ENCODE measurements around the gene COL27A1. TPM values are rescaled to one million over a fixed set of nuclear protein-coding genes. Genes with fewer than 3 reads are reported as not detected.
"Not testable (repeated sequence)": the region's sequence is repeated elsewhere in the genome, so short reads cannot be mapped to it uniquely, and the experiment has no call there.

Gene COL27A1
- total and polyA plus RNA-seq, 9 of the 15 experiments (the other 6 are each of a cell fraction or from before 2014, with no cell fraction given): 0.07 TPM; not detected in 8

DNA sequence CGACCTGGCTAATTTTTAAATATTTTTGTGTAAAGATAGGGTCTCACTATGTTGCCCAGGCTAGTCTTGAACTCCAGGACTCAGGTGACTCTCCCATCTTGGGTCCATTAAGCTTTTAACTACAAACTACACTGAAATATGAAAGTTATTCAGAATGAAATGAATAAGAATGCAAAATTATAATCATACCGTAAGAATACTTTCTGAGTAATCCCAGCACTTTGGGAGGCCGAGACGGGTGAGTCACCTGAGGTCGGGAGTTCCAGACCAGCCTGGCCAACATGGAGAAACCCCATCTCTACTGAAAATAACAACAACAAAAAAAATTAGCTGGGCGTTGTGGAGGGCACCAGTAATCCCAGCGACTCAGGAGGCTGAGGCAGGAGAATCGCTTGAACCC lies 166.4 kb downstream of the COL27A1 start:
- Histone ChIP-seq H3K27me3 (ENCODE audit: control insufficient read depth in 2 of 2, insufficient read depth in 2 of 2, low read length in 2 of 2) (peaks cover 11 to 35% of the 10 kb centered on the region in 2 experiments; a peak in 4 of 5 replicates), H3K4me1 (replicated peaks in 1 of 2; ENCODE audit: control insufficient read depth in 2 of 2, insufficient read depth in 2 of 2, low read length in 2 of 2) (no peaks in the 10 kb centered on the region; a peak in 1 of 5 replicates), H3K9me3 (replicated peaks; ENCODE audit: control insufficient read depth, insufficient read depth, low read depth, low read length) (no peaks in the 10 kb centered on the region), H3K27ac (ENCODE audit: extremely low read depth, low read depth, low read length) (no peak overlapping the region), H2AFZ (ENCODE audit: low read depth, low read length) (no peak overlapping the region), H3K79me2 (ENCODE audit: control insufficient read depth, insufficient read depth, low read length) (no peaks in the 10 kb centered on the region), H3K4me2 (ENCODE audit: insufficient read depth, low read length) (no peak overlapping the region), H3K4me3 (no peak overlapping the region), H3K9me1 (ENCODE audit: control insufficient read depth, insufficient read depth, low read length) (no peaks in the 10 kb centered on the region), H4K20me1 (replicated peaks; ENCODE audit: control insufficient read depth, insufficient read depth, low read length) (no peaks in the 10 kb centered on the region), H3K36me3 (ENCODE audit: control insufficient read depth, insufficient read depth, low read length) (no peaks in the 10 kb centered on the region), H3K9ac (ENCODE audit: insufficient read depth in 1 of 2, low read depth in 2 of 2, low read length in 2 of 2) (no peak overlapping the region)
- no peak for DNase-seq (ENCODE audit: extremely low read depth in 1 of 4, low spot score in 3 of 4)
- intact Hi-C loops (cut with micrococcal nuclease): no loop called here
- in situ Hi-C loops (cut with MboI): no loop called here
- ChIA-PET POLR2A (interaction anchor here (0.6 kb wide), 1 partner anchor 663 kb away, joined by 3 read pairs; no protein-coding TSS in a partner anchor), CTCF (ENCODE audit: low intra/inter-chr PET ratio) (no interaction called here)
- TF ChIP-seq SREBF2 (CRISPR knock-in tag; IDR thresholded peaks at IDR 0.05) (no peak), ZSCAN29 (IDR thresholded peaks at IDR 0.05) (no peak), CAMTA2 (CRISPR knock-in tag; conservative IDR thresholded peaks at IDR 0.05) (no peak), EP400 (IDR thresholded peaks at IDR 0.05) (no peak), ZNF143 (CRISPR knock-in tag; IDR thresholded peaks at IDR 0.05) (no peak), ZFP1 (CRISPR knock-in tag; IDR thresholded peaks at IDR 0.05) (no peak), NFATC3 (IDR thresholded peaks at IDR 0.05) (no peak), PCBP2 (IDR thresholded peaks at IDR 0.05; ENCODE audit: low read depth, low read length, poor library complexity, severe bottlenecking) (no peak), DIDO1 (tag; IDR thresholded peaks at IDR 0.05; ENCODE audit: low read depth) (no peak), NELFE (IDR thresholded peaks at IDR 0.05; ENCODE audit: insufficient read depth, insufficient read length) (no peak), ZC3H11A (IDR thresholded peaks at IDR 0.05; ENCODE audit: low read depth, low read length) (no peak), POLR3G (IDR thresholded peaks at IDR 0.05; ENCODE audit: extremely low read depth, insufficient read length, insufficient replicate concordance) (no peak)
- TF ChIP-seq, protein P1, sequence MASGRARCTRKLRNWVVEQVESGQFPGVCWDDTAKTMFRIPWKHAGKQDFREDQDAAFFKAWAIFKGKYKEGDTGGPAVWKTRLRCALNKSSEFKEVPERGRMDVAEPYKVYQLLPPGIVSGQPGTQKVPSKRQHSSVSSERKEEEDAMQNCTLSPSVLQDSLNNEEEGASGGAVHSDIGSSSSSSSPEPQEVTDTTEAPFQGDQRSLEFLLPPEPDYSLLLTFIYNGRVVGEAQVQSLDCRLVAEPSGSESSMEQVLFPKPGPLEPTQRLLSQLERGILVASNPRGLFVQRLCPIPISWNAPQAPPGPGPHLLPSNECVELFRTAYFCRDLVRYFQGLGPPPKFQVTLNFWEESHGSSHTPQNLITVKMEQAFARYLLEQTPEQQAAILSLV (tag; IDR thresholded peaks at IDR 0.05): no peak
- TF ChIP-seq, protein P2, sequence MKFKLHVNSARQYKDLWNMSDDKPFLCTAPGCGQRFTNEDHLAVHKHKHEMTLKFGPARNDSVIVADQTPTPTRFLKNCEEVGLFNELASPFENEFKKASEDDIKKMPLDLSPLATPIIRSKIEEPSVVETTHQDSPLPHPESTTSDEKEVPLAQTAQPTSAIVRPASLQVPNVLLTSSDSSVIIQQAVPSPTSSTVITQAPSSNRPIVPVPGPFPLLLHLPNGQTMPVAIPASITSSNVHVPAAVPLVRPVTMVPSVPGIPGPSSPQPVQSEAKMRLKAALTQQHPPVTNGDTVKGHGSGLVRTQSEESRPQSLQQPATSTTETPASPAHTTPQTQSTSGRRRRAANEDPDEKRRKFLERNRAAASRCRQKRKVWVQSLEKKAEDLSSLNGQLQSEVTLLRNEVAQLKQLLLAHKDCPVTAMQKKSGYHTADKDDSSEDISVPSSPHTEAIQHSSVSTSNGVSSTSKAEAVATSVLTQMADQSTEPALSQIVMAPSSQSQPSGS (CRISPR knock-in tag; IDR thresholded peaks at IDR 0.05): no peak
- ATAC-seq: no peak
- BruUV-seq (replicated peaks): no TSS peak
- FAIRE-seq: no peak
- WGBS (ENCODE audit: insufficient coverage, low coverage, missing lambda C conversion rate): 2% methylated on average over 8 of the region's 8 CpGs

DNA sequence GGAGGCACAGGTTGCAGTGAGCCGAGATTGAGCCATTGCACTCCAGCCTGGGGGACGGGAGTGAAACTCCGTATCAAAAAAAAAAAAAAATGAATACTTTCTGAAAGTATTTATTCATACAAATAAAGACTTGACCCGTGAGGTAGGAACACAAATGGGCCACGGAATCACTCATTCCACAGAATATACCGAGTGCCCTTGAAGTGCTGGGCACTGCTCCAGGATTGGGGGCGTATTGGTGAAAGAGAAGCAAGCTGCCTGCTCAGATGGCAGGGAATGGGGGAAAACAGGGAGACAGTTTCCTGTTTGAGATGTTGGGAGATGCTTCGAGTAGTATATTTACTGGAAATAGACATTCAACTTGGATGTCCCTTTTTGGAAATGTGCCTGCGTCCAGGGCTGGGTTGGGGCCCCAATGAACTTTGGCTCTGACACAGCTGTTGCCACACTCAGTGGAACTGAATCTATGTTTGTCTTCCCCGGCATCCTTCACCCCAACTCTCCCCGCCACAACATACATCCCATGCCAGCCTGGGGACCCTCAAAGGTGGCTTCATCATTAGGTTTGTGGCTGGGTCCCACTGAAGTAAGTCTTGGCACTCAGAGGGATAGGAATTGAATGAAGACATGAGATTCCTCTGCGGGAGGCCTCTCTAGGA lies 167.0 kb downstream of the COL27A1 start:
- H3K79me2 ChIP-seq (ENCODE audit: control insufficient read depth, insufficient read depth, low read length); FAIRE-seq; H3K4me1 ChIP-seq (replicated peaks in 1 of 2; ENCODE audit: control insufficient read depth in 2 of 2, insufficient read depth in 2 of 2, low read length in 2 of 2); ATAC-seq; in situ Hi-C loops (cut with MboI); POLR2A ChIA-PET; H3K9me3 ChIP-seq (replicated peaks; ENCODE audit: control insufficient read depth, insufficient read depth, low read depth, low read length); H3K4me2 ChIP-seq (ENCODE audit: insufficient read depth, low read length); H3K9me1 ChIP-seq (ENCODE audit: control insufficient read depth, insufficient read depth, low read length); H3K9ac ChIP-seq (ENCODE audit: insufficient read depth in 1 of 2, low read depth in 2 of 2, low read length in 2 of 2); CTCF ChIA-PET (ENCODE audit: low intra/inter-chr PET ratio); H3K27ac ChIP-seq (ENCODE audit: extremely low read depth, low read depth, low read length); H4K20me1 ChIP-seq (replicated peaks; ENCODE audit: control insufficient read depth, insufficient read depth, low read length); H3K4me3 ChIP-seq; H2AFZ ChIP-seq (ENCODE audit: low read depth, low read length); H3K36me3 ChIP-seq (ENCODE audit: control insufficient read depth, insufficient read depth, low read length); intact Hi-C loops (cut with micrococcal nuclease); BruUV-seq (replicated peaks); DNase-seq (ENCODE audit: extremely low read depth in 1 of 4, low spot score in 3 of 4): not testable (repeated sequence)
- 1% methylated on average over 9 of the region's 12 CpGs for WGBS (ENCODE audit: insufficient coverage, low coverage, missing lambda C conversion rate)
- peaks cover 11 to 35% of the 10 kb centered on the region in 2 experiments; a peak in 4 of 5 replicates for H3K27me3 ChIP-seq (ENCODE audit: control insufficient read depth in 2 of 2, insufficient read depth in 2 of 2, low read length in 2 of 2)

Measured in K562 (cell line).